A549 (cell line): ENCODE data around the gene CRYBA1. TPM values are rescaled to one million over a fixed set of nuclear protein-coding genes. Genes with fewer than 3 reads are reported as not detected.

Source experiments
- ATAC-seq, 2 experiments: fragments of 200-7000 bp in 1 of 2; fragments of >200 bp in 1 of 2; cut with Nextera tagmentation in 1 of 2; cut with Tn5 transposase in 1 of 2; 3 replicates each; pipeline versions ENCODE4 v1.8.0 to v1.9.1; 2018 to 2020; ENCODE audit warnings: mild to moderate bottlenecking in 1 of 2, moderate library complexity in 1 of 2
- CTCF ChIA-PET: fragments of 300-600 bp; sonication (Branson Sonifier 250); formaldehyde crosslinking; extraction: SDS; loops from one replicate; lab custom pipeline; 2021; ENCODE audit warnings: antibody characterized with exemption, inconsistent platforms; lab: Yijun Ruan, JAX
- POLR2A ChIA-PET: fragments of 350-600 bp; formaldehyde crosslinking; extraction: SDS; loops from one replicate; lab custom pipeline; 2021; ENCODE audit warnings: antibody characterized with exemption, inconsistent platforms; lab: Yijun Ruan, JAX
- DNase-seq, 2 experiments: peaks; one replicate each; pipeline versions ENCODE4 v3.0.0 to v3.0.0-alpha.2; 2011 to 2016; ENCODE audit warnings: low read depth in 1 of 2, low spot score in 1 of 2
- FAIRE-seq: peaks from 2 replicates; lab custom pipeline; 2011; peaks lifted over from hg19 to GRCh38; lab: Jason Lieb, UNC
- H3K27ac ChIP-seq, 2 experiments: fragments of >200 bp; sonication (Bioruptor Twin); formaldehyde crosslinking; 3 replicates each; pipeline ENCODE4 v1.5.1; 2016 to 2017
- H3K4me1 ChIP-seq: fragments of >200 bp; sonication (Bioruptor Twin); formaldehyde crosslinking; 3 replicates; pipeline ENCODE4 v1.6.1; 2016
- H3K4me2 ChIP-seq: fragments of >200 bp; sonication (Bioruptor Twin); formaldehyde crosslinking; 3 replicates; pipeline ENCODE4 v1.6.1; 2016
- H3K4me3 ChIP-seq: fragments of >200 bp; sonication (Bioruptor Twin); formaldehyde crosslinking; 3 replicates; pipeline ENCODE4 v1.5.1; 2016
- H3K9me3 ChIP-seq: fragments of >200 bp; sonication (Bioruptor Twin); formaldehyde crosslinking; 3 replicates; pipeline ENCODE4 v1.6.1; 2016
- CEBPB ChIP-seq, 2 experiments: fragments of >200 bp in 1 of 2; sonication (Bioruptor Twin) in 1 of 2; formaldehyde crosslinking in 1 of 2; IDR thresholded peaks; 2 replicates each; pipeline ENCODE4 v1.6.1; 2012 to 2016
- CHD4 ChIP-seq: fragments of 200-600 bp; sonication (generic); IDR thresholded peaks from 2 replicates; pipeline ENCODE4 v1.6.1; 2016; ENCODE audit warnings: antibody characterized with exemption, mild to moderate bottlenecking, borderline replicate concordance
- EHF ChIP-seq: fragments of 250-450 bp; sonication (Bioruptor Pico); IDR thresholded peaks from 2 replicates; pipeline ENCODE4 v1.5.0; 2020; ENCODE audit warnings: mild to moderate bottlenecking
- EP300 ChIP-seq, 2 experiments: fragments of >200 bp; sonication (Bioruptor Twin); formaldehyde crosslinking; IDR thresholded peaks; 2 replicates in 1 of 2; 3 replicates in 1 of 2; pipeline ENCODE4 v1.6.1; 2016 to 2017
- GATA3 ChIP-seq: IDR thresholded peaks from 2 replicates; pipeline ENCODE4 v1.6.1; 2012; ENCODE audit warnings: borderline replicate concordance
- HDAC2 ChIP-seq: fragments of 200-600 bp; sonication (generic); IDR thresholded peaks from 2 replicates; pipeline ENCODE4 v1.6.1; 2016
- HES2 ChIP-seq: fragments of >200 bp; sonication (Bioruptor Twin); formaldehyde crosslinking; IDR thresholded peaks from 2 replicates; pipeline ENCODE4 v1.6.1; 2016
- HEYL ChIP-seq: fragments of 250-450 bp; sonication (Bioruptor Pico); IDR thresholded peaks from 2 replicates; pipeline ENCODE4 v1.8.0; 2021; ENCODE audit warnings: mild to moderate bottlenecking, moderate library complexity
- HOXA7 ChIP-seq: fragments of 250-450 bp; sonication (Bioruptor Pico); IDR thresholded peaks from 2 replicates; pipeline ENCODE4 v1.5.0; 2020; ENCODE audit warnings: mild to moderate bottlenecking, moderate library complexity
- JUN ChIP-seq, 2 experiments: fragments of >200 bp; sonication (Bioruptor Twin); formaldehyde crosslinking; IDR thresholded peaks; 2 replicates in 1 of 2; 3 replicates in 1 of 2; pipeline ENCODE4 v1.6.1; 2016 to 2017
- JUNB ChIP-seq: fragments of >200 bp; sonication (Bioruptor Twin); formaldehyde crosslinking; IDR thresholded peaks from 2 replicates; pipeline ENCODE4 v1.6.1; 2016
- MAX ChIP-seq: IDR thresholded peaks from 2 replicates; pipeline ENCODE4 v1.6.1; 2012
- MYC ChIP-seq: IDR thresholded peaks from 2 replicates; pipeline ENCODE4 v1.6.1; 2012; ENCODE audit warnings: mild to moderate bottlenecking, inconsistent platforms, low read length, improper control_type of control experiment, borderline replicate concordance
- PBX3 ChIP-seq: IDR thresholded peaks from 2 replicates; pipeline ENCODE4 v1.6.1; 2012
- RAD21 ChIP-seq, 2 experiments: fragments of >200 bp in 1 of 2; sonication (Bioruptor Twin) in 1 of 2; formaldehyde crosslinking in 1 of 2; IDR thresholded peaks in 1 of 2; conservative IDR thresholded peaks in 1 of 2; 2 replicates in 1 of 2; 3 replicates in 1 of 2; pipeline ENCODE4 v1.6.1; 2012 to 2018; ENCODE audit warnings: inconsistent platforms in 1 of 2
- REST ChIP-seq: fragments of 200-600 bp; sonication (generic); IDR thresholded peaks from 2 replicates; pipeline ENCODE4 v1.6.1; 2016; ENCODE audit warnings: antibody characterized with exemption, mild to moderate bottlenecking, moderate library complexity
- SMC3 ChIP-seq: fragments of >200 bp; sonication (Bioruptor Twin); formaldehyde crosslinking; IDR thresholded peaks from 3 replicates; pipeline ENCODE4 v1.6.1; 2018; ENCODE audit warnings: inconsistent platforms
- ZNF302 ChIP-seq: fragments of 250-450 bp; sonication (Bioruptor Pico); IDR thresholded peaks from 2 replicates; pipeline ENCODE4 v1.9.0; 2021; ENCODE audit warnings: inconsistent platforms, mild to moderate bottlenecking, moderate library complexity
- WGBS: methylation state at CpG from one replicate; pipeline ENCODE4 v1.1.6; 2017; ENCODE audit errors: missing lambda C conversion rate; 5-methylcytosine and 5-hydroxymethylcytosine counted together
- polyA plus RNA-seq, 4 experiments: library from polyadenylated mRNA; depleted of rRNA in 3 of 4; stranded (reverse); fragments of >200 nt; fragmentation: RNase III in 1 of 4; extraction: RNeasy Plus Mini Kit Qiagen cat#74134 plus additional on column Dnase treatment in 1 of 4; gene quantifications; 2 replicates in 3 of 4; 3 replicates in 1 of 4; pipeline ENCODE4 v1.2.3, GENCODE V29; 2011 to 2017

The CRYBA1 gene
- polyA plus RNA-seq, 2 of the 4 experiments (the other 2 are of a cell fraction), result 0.10 to 0.12 TPM

- ChIA-PET POLR2A (interaction anchor here (0.6 to 3.0 kb wide), 6 partner anchors 16 to 77 kb away, joined by 3 to 12 read pairs (median 5); partner anchors contain the start of genes MYO18A and NUFIP2), CTCF (interaction anchor here (0.8 to 10.4 kb wide), 16 partner anchors 7 to 141 kb away, joined by 3 to 99 read pairs (median 8); partner anchors contain the start of genes CRYBA1 and MYO18A)
- Histone ChIP-seq H3K4me1 (peaks cover 49% of the 10 kb centered on the region), H3K4me3 (no peak overlapping the region), H3K9me3 (no peaks in the 10 kb centered on the region), H3K4me2 (peak overlapping the region; percentile 44), H3K27ac (peak overlapping the region in 1 of 2 experiments; percentile 44; a peak in 1 of 6 replicates)
- no peak for ATAC-seq
- DNase-seq, result no peak
- peak; percentile 76 for FAIRE-seq
- no peak for TF ChIP-seq JUNB
- TF ChIP-seq ZNF302 (CRISPR knock-in tag), result no peak
- no peak for TF ChIP-seq HEYL (CRISPR knock-in tag)
- TF ChIP-seq SMC3, result no peak
- TF ChIP-seq MAX, result no peak
- no peak for TF ChIP-seq CHD4
- no peak for TF ChIP-seq REST
- TF ChIP-seq EHF, result no peak
- TF ChIP-seq RAD21 (conservative IDR thresholded peaks at IDR 0.05 in 1 of 2, IDR thresholded peaks at IDR 0.05 in 1 of 2), result no peak
- TF ChIP-seq MYC, result no peak
- no peak for TF ChIP-seq EP300 (IDR thresholded peaks at IDR 0.05)
- no peak for TF ChIP-seq PBX3
- no peak for TF ChIP-seq GATA3
- TF ChIP-seq HDAC2, result no peak
- no peak for TF ChIP-seq JUN (IDR thresholded peaks at IDR 0.05)
- 42% methylated on average over 8 of the region's 8 CpGs for WGBS
Observed at GRCh38 chr17:29256735-29257466, 10.2 kb downstream of the CRYBA1 start.

- no peak for DNase-seq
- FAIRE-seq, result no peak
- ChIA-PET POLR2A (interaction anchor here (1.3 to 3.0 kb wide), 4 partner anchors 17 to 78 kb away, joined by 4 to 12 read pairs (median 8); partner anchors contain the start of genes MYO18A and NUFIP2), CTCF (interaction anchor here (0.7 to 10.4 kb wide), 14 partner anchors 8 to 142 kb away, joined by 3 to 99 read pairs (median 4); partner anchors contain the start of genes CRYBA1 and MYO18A)
- TF ChIP-seq HES2 (peak; percentile 40; the same call in 1 of the 2 replicates), HOXA7 (CRISPR knock-in tag) (0 out of 2 replicates have a peak, but pooled peaks have one; percentile 21), CEBPB (IDR thresholded peaks at IDR 0.05) (peak; percentile 84 to 86), REST (no peak)
- 0 out of 6 replicates have a peak overlapping the region, but pooled peaks of 1 of the 2 experiments have one; percentile 27 for H3K27ac ChIP-seq
- no peak for ATAC-seq
- H3K9me3 ChIP-seq, result no peaks in the 10 kb centered on the region
- H3K4me3 ChIP-seq, result no peak overlapping the region
- 76% methylated on average over 3 of the region's 3 CpGs for WGBS
- H3K4me1 ChIP-seq, result peaks cover 45% of the 10 kb centered on the region
- peak overlapping the region; percentile 44 for H3K4me2 ChIP-seq
Observed at GRCh38 chr17:29257756-29258155, 11.1 kb downstream of the CRYBA1 start.
